Duodenal mucosa (tissue), 2 donors: Measurements from ENCODE around the gene CDKN2AIP.
"Not testable (repeated sequence)": the region's sequence is repeated elsewhere in the genome, so short reads cannot be mapped to it uniquely, and the experiment has no call there.

Experiments used
- H3K27ac ChIP-seq: one replicate; pipeline ENCODE4 v1.7.0; 2013; ENCODE audit warnings: low read depth, low read length
- H3K27me3 ChIP-seq, 2 donors: one replicate each; pipeline ENCODE4 v1.7.0; 2013; ENCODE audit warnings: low read length in 2 of 2, control low read depth in 1 of 2; ENCODE audit not compliant: insufficient read depth in 2 of 2, control insufficient read depth in 1 of 2
- H3K36me3 ChIP-seq, 2 donors: one replicate each; pipeline ENCODE4 v1.7.0; 2013; ENCODE audit warnings: low read length in 2 of 2, control low read depth in 1 of 2; ENCODE audit not compliant: insufficient read depth in 2 of 2, control insufficient read depth in 1 of 2
- H3K4me1 ChIP-seq, 2 donors: one replicate each; pipeline ENCODE4 v1.7.0; 2013; ENCODE audit warnings: low read length in 2 of 2, control low read depth in 1 of 2; ENCODE audit not compliant: insufficient read depth in 2 of 2, control insufficient read depth in 1 of 2
- H3K4me3 ChIP-seq, 2 donors: one replicate each; pipeline ENCODE4 v1.7.0; 2013; ENCODE audit warnings: low read length in 2 of 2, low read depth in 1 of 2
- H3K9ac ChIP-seq, 2 donors: one replicate each; pipeline ENCODE4 v1.7.0; 2013; ENCODE audit warnings: low read length in 2 of 2, low read depth in 1 of 2
- H3K9me3 ChIP-seq, 2 donors: one replicate each; pipeline ENCODE4 v1.7.0; 2013; ENCODE audit warnings: low read length in 2 of 2, control low read depth in 1 of 2; ENCODE audit not compliant: control insufficient read depth in 1 of 2

CDKN2AIP gene

GRCh38 chr4:183468210-183469095, 24.0 kb downstream of the CDKN2AIP start:
- no peak overlapping the region for H3K27ac ChIP-seq

GRCh38 chr4:183469285-183469684, 24.8 kb downstream of the CDKN2AIP start:
- no peak overlapping the region for H3K9ac ChIP-seq
- H3K9me3 ChIP-seq = no peaks in the 10 kb centered on the region
- H3K27me3 ChIP-seq = no peaks in the 10 kb centered on the region
- no peak overlapping the region for H3K4me3 ChIP-seq
- no peak overlapping the region for H3K27ac ChIP-seq
- no peaks in the 10 kb centered on the region for H3K4me1 ChIP-seq
- H3K36me3 ChIP-seq = no peaks in the 10 kb centered on the region

More at GRCh38 chr4:183468210-183469095, 24.0 kb downstream of the CDKN2AIP start:
- Histone ChIP-seq H3K9ac (no peak overlapping the region), H3K4me3 (no peak overlapping the region), H3K27me3 (no peaks in the 10 kb centered on the region), H3K4me1 (no peaks in the 10 kb centered on the region), H3K36me3 (no peaks in the 10 kb centered on the region), H3K9me3 (no peaks in the 10 kb centered on the region)

GRCh38 chr4:183469936-183470335, 25.5 kb downstream of the CDKN2AIP start:
- Histone ChIP-seq H3K9me3 (no peaks in the 10 kb centered on the region), H3K27me3 (no peaks in the 10 kb centered on the region), H3K4me3 (no peak overlapping the region), H3K9ac (no peak overlapping the region), H3K4me1 (no peaks in the 10 kb centered on the region), H3K27ac (no peak overlapping the region), H3K36me3 (no peaks in the 10 kb centered on the region)

- no peaks in the 10 kb centered on the region for H3K27me3 ChIP-seq
- no peak overlapping the region for H3K4me3 ChIP-seq
- no peak overlapping the region for H3K27ac ChIP-seq
- H3K9ac ChIP-seq = no peak overlapping the region
- no peaks in the 10 kb centered on the region for H3K4me1 ChIP-seq
- H3K9me3 ChIP-seq = no peaks in the 10 kb centered on the region
- no peaks in the 10 kb centered on the region for H3K36me3 ChIP-seq
These were observed 26.4 kb downstream of the CDKN2AIP start for GRCh38 chr4:183470821-183471220.

GRCh38 chr4:183471946-183472708, 27.7 kb downstream of the CDKN2AIP start:
- Histone ChIP-seq H3K27ac (no peak overlapping the region), H3K4me3 (peak overlapping the region in 1 of 2 donors; percentile 41), H3K9ac (peak overlapping the region in 1 of 2 donors; percentile 33), H3K9me3 (no peaks in the 10 kb centered on the region), H3K36me3 (no peaks in the 10 kb centered on the region), H3K27me3 (no peaks in the 10 kb centered on the region), H3K4me1 (no peaks in the 10 kb centered on the region)

GRCh38 chr4:183478123-183478522, 33.7 kb downstream of the CDKN2AIP start:
- no peak overlapping the region for H3K4me3 ChIP-seq
- H3K27ac ChIP-seq = no peak overlapping the region
- H3K4me1 ChIP-seq = no peaks in the 10 kb centered on the region

GRCh38 chr4:183478926-183479325, 34.5 kb downstream of the CDKN2AIP start:
- Histone ChIP-seq H3K27ac (no peak overlapping the region), H3K27me3 (no peaks in the 10 kb centered on the region), H3K4me1 (no peaks in the 10 kb centered on the region), H3K36me3 (no peaks in the 10 kb centered on the region), H3K9me3 (no peaks in the 10 kb centered on the region), H3K9ac (no peak overlapping the region), H3K4me3 (no peak overlapping the region)

More at GRCh38 chr4:183478123-183478522, 33.7 kb downstream of the CDKN2AIP start:
- no peak overlapping the region for H3K9ac ChIP-seq
- no peaks in the 10 kb centered on the region for H3K27me3 ChIP-seq
- no peaks in the 10 kb centered on the region for H3K9me3 ChIP-seq
- no peaks in the 10 kb centered on the region for H3K36me3 ChIP-seq

GRCh38 chr4:183482515-183483095, 38.2 kb downstream of the CDKN2AIP start:
- H3K4me3 ChIP-seq, H3K36me3 ChIP-seq, H3K9me3 ChIP-seq, H3K27ac ChIP-seq, H3K9ac ChIP-seq, H3K4me1 ChIP-seq, H3K27me3 ChIP-seq: not testable (repeated sequence)

- Histone ChIP-seq H3K9ac (no peak overlapping the region), H3K36me3 (no peaks in the 10 kb centered on the region), H3K9me3 (no peaks in the 10 kb centered on the region), H3K27ac (no peak overlapping the region), H3K4me1 (no peaks in the 10 kb centered on the region), H3K27me3 (no peaks in the 10 kb centered on the region), H3K4me3 (no peak overlapping the region)
These were observed 39.6 kb downstream of the CDKN2AIP start for GRCh38 chr4:183483997-183484396.
